Lower leg skin (tissue), 4 donors: ENCODE results near the gene TCEANC2. TPM values are rescaled to one million over a fixed set of nuclear protein-coding genes. Genes with fewer than 3 reads are reported as not detected.

Experiments used
- DNase-seq, 2 donors: peaks; one replicate each; pipeline ENCODE4 v3.0.0-alpha.2; 2019; ENCODE audit warnings: low spot score in 2 of 2
- H3K4me3 ChIP-seq: fragments of 200-600 bp; sonication (generic); 2 replicates; pipeline ENCODE4 v1.5.1; 2017; ENCODE audit warnings: mild to moderate bottlenecking, low read depth; ENCODE audit not compliant: poor library complexity, severe bottlenecking
- POLR2A ChIP-seq, 2 donors: fragments of 450-650 bp; IDR thresholded peaks; one replicate each; pipeline ENCODE4 v1.6.1; 2016 to 2017; ENCODE audit warnings: antibody characterized with exemption in 2 of 2, mild to moderate bottlenecking in 1 of 2, moderate library complexity in 1 of 2
- WGBS, 2 donors: methylation state at CpG; one replicate each; pipeline ENCODE4 v1.1.5; 2018; 5-methylcytosine and 5-hydroxymethylcytosine counted together
- intact Hi-C: fragments of 100-400 bp; cut with DNase I; formaldehyde crosslinking; loops from one replicate; pipeline ENCODE4 v1.15.0; 2023; ENCODE audit warnings: low total_unique reads
- total RNA-seq, 4 donors: library from RNA; depleted of rRNA; stranded (reverse); fragments of >200 nt; gene quantifications; one replicate each; pipeline ENCODE4 v1.1.0, GENCODE V29; 2016
- TF ChIP-seq, protein P1 (sequence below), 3 donors: fragments of 450-650 bp; IDR thresholded peaks; one replicate each; pipeline ENCODE4 v1.5.1; 2016; ENCODE audit warnings: antibody characterized with exemption in 3 of 3, mild to moderate bottlenecking in 3 of 3, moderate library complexity in 2 of 3

Gene TCEANC2
- total RNA-seq, 4 donors from 2014 or later: 3.1 to 4.3 (median 3.8) TPM

GRCh38 chr1:54122135-54122751, 68.8 kb downstream of the TCEANC2 start:
- H3K4me3 ChIP-seq: no peak overlapping the region

GRCh38 chr1:54122992-54123391, 69.6 kb downstream of the TCEANC2 start:
- no peak overlapping the region for H3K4me3 ChIP-seq
- no peak for DNase-seq
- WGBS, 2 donors: 87 to 93% methylated on average over 8 of the region's 8 CpGs
- no peak for TF ChIP-seq POLR2A (IDR thresholded peaks at IDR 0.05)
- TF ChIP-seq, protein P1, sequence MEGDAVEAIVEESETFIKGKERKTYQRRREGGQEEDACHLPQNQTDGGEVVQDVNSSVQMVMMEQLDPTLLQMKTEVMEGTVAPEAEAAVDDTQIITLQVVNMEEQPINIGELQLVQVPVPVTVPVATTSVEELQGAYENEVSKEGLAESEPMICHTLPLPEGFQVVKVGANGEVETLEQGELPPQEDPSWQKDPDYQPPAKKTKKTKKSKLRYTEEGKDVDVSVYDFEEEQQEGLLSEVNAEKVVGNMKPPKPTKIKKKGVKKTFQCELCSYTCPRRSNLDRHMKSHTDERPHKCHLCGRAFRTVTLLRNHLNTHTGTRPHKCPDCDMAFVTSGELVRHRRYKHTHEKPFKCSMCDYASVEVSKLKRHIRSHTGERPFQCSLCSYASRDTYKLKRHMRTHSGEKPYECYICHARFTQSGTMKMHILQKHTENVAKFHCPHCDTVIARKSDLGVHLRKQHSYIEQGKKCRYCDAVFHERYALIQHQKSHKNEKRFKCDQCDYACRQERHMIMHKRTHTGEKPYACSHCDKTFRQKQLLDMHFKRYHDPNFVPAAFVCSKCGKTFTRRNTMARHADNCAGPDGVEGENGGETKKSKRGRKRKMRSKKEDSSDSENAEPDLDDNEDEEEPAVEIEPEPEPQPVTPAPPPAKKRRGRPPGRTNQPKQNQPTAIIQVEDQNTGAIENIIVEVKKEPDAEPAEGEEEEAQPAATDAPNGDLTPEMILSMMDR (IDR thresholded peaks at IDR 0.05): no peak
- intact Hi-C loops: loop anchor here (5.0 kb wide), 1 partner anchor 369 kb away; no protein-coding TSS in a partner anchor

More at GRCh38 chr1:54122135-54122751, 68.8 kb downstream of the TCEANC2 start:
- no peak for DNase-seq
- intact Hi-C loops: loop anchor here (5.0 kb wide), 1 partner anchor 370 kb away; no protein-coding TSS in a partner anchor
- TF ChIP-seq, protein P1 (IDR thresholded peaks at IDR 0.05): no peak
- TF ChIP-seq POLR2A (IDR thresholded peaks at IDR 0.05): no peak
- WGBS, 2 donors: 55 to 67% methylated on average over 8 to 13 of the region's 14 CpGs

- intact Hi-C loops: loop anchor here (5.0 kb wide), 1 partner anchor 368 kb away; no protein-coding TSS in a partner anchor
- H3K4me3 ChIP-seq: no peak overlapping the region
- no peak for TF ChIP-seq POLR2A (IDR thresholded peaks at IDR 0.05)
- 40 to 55% methylated on average over 9 of the region's 9 CpGs for WGBS, 2 donors
- DNase-seq: no peak
These were observed 71.1 kb downstream of the TCEANC2 start for GRCh38 chr1:54124472-54124871.

- TF ChIP-seq POLR2A (IDR thresholded peaks at IDR 0.05): no peak
- TF ChIP-seq, protein P1 (IDR thresholded peaks at IDR 0.05): no peak
- 92 to 94% methylated on average over 7 of the region's 7 CpGs for WGBS, 2 donors
- H3K4me3 ChIP-seq: no peak overlapping the region
- intact Hi-C loops: loop anchor here (5.0 kb wide), 1 partner anchor 367 kb away; no protein-coding TSS in a partner anchor
- no peak for DNase-seq
These were observed 71.5 kb downstream of the TCEANC2 start for GRCh38 chr1:54124906-54125305.

DNA sequence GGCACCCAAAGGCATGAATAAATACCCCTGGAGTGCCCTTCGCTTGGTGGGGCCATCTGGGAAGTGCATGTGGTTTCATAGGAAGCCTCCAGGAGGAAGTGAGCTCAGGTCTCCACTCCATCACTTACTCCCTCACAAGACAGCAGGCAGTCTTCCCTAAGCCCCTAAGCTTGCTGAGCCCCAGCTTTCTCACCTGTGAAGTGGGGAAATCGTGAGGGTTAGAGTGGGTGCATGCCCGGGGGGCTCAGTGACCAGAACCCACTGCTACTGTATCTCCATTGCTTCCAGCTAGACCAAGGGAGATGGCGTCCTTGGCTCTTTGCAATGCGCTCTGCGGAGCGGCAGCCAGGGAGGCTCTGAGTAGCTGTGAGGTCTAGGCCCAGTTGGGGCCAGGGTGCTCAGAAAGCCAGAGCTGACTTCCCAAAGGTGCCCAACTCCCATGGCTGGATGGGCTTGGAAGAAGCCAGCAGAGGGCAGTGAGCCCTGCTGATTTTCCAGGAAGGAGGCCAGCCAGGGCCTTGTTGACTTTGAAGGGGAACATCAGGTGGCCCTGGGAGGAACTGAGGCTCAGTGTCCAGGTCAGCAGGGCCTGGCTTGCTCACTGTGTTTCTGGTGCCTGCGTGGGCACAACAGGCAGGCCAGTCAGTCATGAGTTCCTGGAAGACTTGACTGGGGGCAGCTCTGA, 72.1 kb downstream of the TCEANC2 start:
- WGBS, 2 donors: 88 to 90% methylated on average over 7 to 8 of the region's 8 CpGs
- intact Hi-C loops: no loop called here
- no peak for DNase-seq
- no peak for TF ChIP-seq POLR2A (IDR thresholded peaks at IDR 0.05)
- TF ChIP-seq, protein P1 (IDR thresholded peaks at IDR 0.05): no peak
- H3K4me3 ChIP-seq: no peak overlapping the region

DNA sequence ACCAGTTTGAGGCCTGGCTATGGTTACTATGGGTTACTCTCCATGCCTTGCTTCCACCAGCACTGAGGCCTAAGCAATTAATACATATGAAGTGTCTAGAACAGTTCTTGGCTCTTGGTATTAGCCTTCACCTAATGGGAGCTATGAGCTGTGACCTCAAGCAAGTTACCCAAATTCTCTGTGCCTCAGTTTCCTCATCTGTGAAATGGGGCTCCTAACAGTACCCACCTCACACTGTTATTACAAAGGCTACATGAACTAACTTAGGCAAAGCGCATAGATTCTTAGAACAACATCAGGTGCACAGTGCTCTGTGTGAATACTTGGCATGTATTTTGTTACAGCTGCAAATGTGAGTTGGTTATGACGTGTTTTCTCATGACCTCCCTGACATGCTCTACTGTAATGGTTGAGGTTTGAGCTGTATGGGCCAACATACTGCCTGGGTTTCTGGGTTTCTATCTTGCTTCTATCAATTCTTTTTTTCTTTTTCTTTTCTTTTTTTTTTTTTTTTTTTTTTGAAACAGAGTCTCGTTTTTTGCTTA, 72.9 kb downstream of the TCEANC2 start:
- TF ChIP-seq, protein P1 (IDR thresholded peaks at IDR 0.05): no peak
- no peak for TF ChIP-seq POLR2A (IDR thresholded peaks at IDR 0.05)
- H3K4me3 ChIP-seq: no peak overlapping the region
- intact Hi-C loops: no loop called here
- WGBS, 2 donors: 82 to 88% methylated on average over 3 of the region's 3 CpGs
- no peak for DNase-seq
